NCI-H774 (cell line): Measurements from ENCODE around the gene RAX2.
"Not testable (repeated sequence)": the region's sequence is repeated elsewhere in the genome, so short reads cannot be mapped to it uniquely, and the experiment has no call there.

Experiments
- DNase-seq: peaks from one replicate; lab custom pipeline; 2025; lab: John Stamatoyannopoulos, UW

The RAX2 gene

DNA sequence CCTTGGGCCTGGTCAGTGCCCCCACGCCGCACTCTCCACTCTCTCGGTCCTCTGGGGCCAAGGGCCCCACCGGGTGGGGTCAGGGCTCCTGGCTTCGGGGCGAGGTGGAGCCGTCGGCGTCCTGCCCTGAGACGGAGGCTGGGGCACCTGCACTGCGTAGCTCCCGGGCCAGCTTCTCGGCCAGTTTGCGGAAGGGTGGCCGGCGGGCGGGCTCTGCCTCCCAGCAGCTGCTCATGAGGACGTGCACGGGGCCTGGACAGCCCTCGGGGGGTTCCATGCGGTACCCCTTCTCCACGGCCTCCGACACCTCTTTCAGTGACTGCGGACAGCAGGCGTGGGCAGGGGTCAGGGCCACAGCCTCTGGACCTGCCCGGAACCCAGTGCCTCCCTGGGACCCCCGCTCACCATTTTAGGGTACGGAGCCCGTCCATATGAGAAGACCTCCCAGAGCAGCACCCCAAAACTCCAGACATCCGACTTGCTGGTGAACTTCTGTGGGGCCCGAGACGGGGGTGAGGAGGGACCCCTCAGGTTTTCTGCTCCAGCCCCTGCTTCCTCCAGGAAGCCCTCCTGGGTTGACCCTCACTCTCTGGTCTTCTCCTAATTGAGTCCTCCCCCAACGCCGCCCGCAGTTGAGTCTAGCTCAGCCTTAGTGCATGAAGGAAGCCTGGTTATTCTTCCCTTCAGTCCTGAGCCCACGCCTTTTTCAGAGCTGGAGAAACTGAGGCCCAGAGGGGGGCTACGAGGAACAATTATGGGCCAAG, 6.3 kb upstream of the RAX2 start:
- no peak for DNase-seq

DNA sequence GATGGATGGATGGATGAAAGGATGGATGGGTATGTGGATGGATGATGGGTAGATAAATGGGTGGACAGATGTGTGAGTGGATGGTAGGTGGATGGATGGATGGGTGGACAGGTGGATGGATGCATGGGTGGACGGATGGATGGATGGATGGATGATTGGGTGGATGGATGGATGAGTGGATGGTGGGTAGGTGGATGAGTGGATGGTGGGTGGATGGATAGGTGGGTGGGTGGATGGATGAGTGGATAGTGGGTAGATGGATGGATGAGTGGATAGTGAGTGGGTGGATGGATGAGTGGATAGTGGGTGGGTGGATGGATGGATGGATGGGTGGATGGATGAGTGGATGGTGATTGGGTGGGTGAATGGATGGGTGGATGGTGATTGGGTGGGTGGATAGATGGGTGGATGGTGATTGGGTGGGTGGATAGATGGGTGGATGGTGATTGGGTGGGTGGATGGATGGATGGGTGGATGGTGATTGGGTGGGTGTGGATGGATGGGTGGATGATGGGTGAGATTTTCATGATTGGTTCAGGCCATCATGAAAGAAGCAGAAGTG, 4.5 kb upstream of the RAX2 start:
- no peak for DNase-seq

DNA sequence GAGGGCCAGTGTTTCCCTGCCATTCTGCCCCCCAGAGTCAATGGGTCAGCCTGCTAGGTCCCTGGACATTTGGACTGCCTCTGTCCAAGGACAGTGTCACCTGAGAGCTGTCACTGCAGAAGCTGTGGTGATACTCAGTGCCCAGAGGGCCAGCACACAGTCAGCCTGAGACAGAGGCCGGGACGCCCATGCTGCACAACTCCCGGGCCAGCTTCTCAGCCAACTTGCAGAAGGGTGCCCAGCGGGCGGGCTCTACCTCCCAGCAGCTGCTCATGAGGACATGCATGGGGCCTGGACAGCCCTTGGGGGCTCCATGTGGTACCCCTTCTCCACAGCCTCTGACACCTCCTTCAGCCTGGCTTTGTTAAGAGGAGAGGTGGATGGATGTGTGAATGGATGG, 3.8 kb upstream of the RAX2 start:
- DNase-seq: no peak

DNA sequence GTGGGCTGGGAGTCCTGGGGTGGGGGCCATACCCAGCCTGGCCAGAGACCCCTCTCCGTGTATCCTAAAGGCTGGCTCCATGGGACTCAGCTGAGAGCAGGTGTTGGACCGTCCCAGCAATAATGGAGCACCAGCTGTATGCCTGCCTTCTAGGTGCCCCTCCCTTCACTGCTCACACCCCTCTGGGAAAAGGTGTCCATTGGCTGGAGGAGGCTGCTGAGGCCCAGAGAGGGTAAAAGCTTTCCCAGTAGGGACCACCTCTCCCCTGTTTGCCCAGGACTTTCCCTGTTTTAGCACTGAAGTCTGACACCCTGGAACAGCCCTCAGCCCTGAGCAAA, 3.3 kb upstream of the RAX2 start:
- no peak for DNase-seq

DNA sequence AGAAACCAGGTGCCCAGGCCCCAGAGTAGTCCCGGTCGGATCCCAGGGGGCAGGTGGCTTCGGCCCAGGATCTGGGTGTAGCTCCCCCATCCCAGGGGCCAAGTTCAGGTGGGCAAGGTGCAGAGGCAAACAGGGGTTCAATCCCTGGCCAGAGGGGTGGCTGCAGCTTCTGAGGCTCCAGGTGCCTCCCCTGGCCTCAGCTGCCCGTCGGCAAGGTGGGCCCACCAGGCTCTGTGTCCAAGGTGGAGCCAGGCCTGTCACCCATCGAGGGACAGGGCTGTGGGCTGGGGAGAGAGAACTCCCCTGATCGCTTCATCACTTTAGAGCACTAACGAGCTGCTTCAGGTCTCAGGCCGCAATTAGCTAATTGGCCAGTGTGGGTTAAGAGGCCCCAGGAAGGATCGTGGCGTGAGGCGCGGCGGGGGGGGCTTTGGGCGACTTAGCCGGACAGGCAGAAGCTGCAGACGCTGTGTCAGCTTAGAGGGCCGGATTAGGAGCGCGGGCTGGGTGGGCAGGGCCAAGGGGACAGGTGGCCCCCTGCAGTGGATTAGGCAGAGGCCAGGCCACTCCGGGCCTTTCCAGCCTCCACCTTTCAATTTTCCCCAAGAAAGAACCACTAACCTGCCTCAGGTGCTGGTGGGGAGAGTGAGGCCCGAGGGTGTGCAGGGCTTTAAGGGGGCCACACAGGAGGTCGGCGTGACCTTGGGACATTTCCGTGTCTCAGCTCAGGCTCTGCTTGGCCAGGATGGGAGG, 2.8 kb upstream of the RAX2 start:
- no peak for DNase-seq

DNA sequence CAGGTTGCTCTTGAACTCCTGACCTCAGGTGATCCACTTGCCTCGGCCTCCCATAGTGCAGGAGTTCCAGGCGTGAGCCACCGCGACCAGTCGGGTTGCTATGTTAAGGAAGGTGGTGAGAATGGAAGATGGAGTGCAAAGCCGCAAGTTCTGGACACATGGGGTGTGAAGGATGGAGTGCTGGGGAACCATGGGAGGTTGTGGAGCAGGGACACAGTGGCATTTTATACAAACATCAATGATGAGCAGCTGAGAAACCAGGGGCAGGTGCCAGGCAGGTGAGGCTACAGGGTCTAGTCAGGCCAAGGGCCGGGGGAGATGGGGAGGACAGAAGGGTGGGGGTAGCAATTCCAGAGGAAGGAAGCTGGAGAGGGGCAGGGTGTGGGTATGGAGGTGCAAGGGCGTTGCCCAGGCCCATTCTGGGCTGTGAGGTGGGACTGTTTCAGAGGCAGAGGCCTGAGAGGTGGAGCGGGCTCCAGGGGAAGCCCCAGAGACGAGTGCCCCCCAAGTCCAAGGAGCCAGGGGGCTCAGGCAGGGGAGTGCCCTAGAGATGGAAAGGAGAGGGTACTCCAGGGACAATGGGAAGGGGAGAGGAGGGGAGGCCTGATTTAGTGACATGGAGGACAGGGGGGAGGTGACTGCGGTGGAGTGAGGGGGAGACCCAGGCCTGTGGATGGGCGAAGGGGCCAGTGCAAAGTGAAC, 1.9 kb upstream of the RAX2 start:
- no peak for DNase-seq

DNA sequence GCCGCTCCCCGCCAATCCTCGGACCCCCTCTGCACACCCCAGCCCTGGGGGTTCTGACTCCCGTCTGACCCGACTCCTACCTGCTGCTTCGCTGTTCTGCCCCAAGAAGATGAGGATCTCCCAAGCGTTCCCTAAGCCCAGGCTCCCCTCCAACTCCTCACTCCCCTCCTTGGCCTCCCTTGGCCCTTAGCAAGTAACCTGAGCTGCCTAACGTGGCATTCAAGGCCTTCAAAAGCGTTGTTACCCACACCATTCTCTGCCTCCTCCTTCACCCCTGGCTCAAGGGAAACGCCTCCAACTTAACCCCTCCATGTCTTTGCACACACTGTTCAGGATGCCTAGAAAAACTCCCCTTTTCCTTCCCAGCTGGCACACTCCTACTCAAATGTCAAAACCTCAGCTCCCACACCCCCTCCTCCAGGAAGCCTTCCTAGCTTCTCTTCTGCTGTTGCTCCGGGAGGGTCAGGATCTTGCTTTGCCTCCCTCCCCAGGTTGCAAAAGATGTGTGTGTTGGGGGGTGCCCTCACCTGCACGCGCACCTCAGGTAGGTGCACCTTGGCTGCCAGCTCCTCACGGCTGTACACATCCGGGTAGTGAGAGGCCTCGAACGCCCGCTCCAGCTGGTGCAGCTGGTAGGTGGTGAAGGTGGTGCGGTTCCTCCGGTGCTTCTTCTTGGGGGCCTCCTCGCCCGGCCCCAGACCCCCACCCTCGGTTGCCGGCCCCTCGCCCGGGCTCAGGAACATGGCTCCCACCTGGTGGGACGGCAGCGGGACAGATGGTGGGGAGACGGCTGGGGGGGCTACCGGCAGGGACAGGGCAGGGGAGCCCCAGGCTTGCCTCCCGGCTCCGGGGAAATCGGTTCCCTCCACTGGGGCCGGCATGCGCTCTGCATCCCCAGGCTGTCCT, 775 bp downstream of the RAX2 start:
- no peak for DNase-seq

DNA sequence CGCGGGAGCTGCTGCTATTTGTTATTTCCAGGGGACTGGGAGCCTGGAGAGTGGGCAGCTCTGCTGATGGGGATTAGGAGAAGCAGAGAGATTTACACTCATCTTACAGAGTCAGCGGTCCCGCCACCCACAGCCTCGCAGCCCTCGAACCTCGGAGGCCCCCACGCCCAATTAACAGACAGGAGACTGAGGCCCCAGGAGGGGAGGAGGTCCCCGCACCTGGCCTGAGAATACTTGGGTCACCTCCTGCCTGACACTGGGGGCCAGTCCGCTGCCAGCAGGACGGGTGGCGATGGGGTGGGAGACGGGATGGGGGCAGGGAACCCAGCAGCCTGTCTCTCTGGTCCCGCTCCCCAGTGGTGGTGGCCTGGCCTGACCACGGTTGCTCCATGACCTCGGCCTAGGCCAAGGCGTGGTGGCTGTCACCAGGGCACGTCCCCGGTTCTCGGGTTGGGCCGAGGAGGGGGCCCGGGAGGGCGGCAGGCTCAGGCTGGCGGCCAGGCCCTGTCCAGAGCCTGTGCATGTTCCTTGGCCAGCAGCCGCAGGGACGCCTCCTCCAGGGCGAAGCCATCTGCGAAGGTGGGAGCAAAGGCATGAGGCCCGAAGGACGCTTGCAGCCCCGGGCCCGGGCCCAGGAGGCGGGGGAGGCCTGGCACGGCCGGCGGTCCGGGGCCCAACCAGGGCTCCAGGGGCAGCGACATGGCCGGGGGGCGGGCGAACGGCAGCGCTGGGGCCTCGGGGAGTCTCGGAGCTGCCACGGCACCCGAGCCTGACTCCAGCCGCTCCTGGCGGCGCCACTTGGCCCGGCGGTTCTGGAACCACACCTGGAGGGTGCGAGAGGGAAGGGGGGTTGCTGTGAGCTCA, 1.7 kb downstream of the RAX2 start:
- no peak for DNase-seq

DNA sequence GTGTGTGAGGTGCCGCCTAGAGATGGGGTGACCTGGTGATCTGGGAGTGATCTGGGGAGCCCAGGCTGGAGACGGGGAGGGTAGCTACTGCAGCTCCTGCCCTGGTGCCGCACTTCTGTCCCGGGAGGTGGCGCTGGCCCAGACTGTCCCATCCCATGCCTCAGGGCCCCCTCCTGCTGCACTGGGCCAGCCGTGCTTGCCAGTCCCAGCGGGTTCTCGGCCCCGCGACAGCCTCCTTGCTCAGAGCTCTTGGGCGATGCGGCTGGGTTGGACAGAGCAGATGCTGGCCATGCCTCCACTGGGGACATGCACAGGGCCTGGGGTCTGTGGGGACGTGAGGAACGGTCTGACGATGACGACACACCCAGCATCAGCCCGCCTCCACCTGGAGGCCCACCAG, 2.5 kb downstream of the RAX2 start:
- DNase-seq: no peak

DNA sequence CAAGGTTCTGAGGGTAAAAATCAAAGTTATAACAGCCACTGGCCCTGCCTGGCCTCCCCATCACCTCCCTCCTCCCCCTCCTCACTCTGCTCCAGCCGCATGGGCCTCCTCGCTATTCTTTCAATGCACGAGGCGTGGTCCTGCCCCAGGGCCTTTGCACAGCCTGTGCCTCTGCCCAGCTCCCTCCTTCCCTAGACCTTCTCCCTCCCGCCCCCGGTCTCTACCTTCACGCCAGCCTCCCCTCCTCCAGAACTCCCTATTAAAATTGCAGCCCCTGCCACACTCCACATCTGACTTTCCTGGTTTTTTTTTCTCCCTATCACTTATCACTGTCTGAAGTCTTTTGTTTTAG, 3.3 kb downstream of the RAX2 start:
- DNase-seq: no peak

DNA sequence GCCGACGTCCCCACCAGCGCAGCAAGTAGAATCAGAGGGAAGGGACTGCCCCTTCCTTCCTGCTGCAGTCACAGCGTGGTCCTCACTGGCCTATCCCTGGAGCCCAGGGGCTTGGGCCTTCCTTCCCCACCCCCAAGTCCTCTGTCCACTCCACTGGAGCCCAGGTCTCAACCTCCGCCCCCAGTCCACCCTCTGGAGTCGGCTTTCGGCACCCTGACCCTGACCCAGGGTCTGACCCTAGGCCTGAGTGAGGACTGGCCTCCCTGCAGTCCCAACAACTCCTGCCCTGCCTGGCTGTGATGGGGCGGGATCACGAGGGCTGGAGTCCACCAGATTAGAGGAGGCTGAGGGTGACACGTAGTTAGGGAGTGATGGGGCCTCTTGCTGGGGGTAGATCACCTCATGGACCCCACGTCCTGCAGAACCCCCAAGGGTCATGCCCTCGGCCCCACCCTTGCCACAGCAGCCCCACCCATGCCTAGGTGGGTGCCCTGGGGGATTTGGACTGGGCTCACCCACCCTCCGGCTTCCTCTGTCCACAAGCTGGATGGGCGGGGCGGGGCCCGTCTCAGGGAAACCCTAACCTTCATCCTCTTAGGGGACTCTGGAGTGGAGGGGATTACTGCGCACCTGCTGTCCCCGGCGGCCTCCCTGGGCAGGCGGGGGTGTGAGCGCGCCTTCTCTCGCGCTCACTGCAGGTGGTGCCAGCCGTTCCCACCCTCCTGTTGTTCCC, 3.8 kb downstream of the RAX2 start:
- DNase-seq: no peak

DNA sequence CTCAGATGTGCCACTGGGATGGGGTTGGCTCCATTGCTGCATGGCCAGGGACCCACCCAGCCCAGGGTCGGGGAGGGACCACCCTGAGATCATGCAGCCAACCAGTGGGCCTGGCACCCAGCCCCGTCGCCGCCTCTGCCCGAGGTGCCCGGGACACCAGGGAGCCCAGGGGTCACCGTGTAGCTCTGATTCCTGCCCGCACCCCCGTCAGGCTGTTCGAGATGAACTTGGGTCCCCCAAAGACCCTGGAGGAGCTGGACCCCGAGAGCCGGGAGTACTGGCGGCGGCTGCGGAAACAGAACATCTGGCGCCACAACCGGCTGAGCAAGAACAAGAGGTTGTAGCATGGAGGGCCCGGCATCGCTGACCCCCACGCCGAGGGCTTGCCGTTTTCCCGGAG, 5.0 kb downstream of the RAX2 start:
- DNase-seq: no peak

DNA sequence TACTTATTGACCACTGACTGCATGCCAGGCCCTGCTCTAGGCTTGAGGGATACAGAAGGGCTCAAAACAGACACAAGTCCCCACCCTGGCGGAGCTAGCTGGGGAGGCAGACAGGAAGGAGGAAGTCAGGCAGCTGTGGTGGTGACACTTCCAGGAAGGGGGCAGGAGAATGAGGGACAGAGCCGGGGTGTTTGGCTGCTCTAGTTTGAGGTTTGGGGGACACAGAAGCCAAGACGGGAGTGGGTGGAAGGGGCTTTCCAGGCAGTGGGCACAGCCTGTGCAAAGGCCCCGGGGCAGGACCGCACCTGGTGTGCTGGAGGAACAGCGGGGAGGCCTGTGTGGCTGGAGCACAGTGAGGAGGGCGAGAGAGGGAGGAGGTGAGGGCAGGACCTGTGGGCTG, 5.5 kb downstream of the RAX2 start:
- DNase-seq: no peak

DNA sequence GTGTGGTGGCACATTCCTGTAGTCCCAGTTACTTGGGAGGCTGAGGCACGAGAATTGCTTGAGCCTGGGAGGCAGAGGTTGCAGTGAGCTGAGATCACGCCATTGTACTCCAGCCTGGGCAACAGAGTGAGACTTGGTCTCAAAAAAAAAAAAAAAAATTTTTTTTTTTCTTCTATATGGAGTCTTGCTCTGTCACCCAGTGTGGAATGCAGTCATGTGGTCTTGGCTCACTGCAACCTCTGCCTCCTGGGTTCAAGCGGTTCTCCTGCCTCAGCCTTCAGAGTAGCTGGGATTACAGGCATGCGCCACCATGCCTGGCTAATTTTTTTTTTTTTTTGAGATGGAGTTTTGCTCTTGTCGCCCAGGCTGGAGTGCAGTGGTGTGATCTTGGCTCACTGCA, 6.3 kb downstream of the RAX2 start:
- DNase-seq: not testable (repeated sequence)

DNA sequence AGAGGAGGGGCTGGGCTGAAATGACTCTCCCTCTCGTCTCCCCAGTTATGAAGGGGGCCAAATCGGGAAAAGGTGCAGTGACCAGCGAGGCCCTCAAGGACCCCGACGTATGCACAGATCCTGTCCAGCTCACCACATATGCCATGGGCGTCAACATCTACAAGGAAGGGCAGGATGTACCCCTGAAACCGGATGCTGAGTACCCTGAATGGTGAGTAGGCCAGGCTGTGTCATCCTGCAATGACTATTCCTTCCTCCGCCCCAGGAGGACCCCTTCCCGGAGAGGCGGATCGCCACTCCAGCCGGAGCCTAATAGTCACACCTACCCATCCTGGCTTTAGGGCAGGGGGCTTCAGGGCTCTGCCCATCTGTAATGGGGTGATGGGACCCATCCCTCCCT, 6.9 kb downstream of the RAX2 start:
- no peak for DNase-seq

DNA sequence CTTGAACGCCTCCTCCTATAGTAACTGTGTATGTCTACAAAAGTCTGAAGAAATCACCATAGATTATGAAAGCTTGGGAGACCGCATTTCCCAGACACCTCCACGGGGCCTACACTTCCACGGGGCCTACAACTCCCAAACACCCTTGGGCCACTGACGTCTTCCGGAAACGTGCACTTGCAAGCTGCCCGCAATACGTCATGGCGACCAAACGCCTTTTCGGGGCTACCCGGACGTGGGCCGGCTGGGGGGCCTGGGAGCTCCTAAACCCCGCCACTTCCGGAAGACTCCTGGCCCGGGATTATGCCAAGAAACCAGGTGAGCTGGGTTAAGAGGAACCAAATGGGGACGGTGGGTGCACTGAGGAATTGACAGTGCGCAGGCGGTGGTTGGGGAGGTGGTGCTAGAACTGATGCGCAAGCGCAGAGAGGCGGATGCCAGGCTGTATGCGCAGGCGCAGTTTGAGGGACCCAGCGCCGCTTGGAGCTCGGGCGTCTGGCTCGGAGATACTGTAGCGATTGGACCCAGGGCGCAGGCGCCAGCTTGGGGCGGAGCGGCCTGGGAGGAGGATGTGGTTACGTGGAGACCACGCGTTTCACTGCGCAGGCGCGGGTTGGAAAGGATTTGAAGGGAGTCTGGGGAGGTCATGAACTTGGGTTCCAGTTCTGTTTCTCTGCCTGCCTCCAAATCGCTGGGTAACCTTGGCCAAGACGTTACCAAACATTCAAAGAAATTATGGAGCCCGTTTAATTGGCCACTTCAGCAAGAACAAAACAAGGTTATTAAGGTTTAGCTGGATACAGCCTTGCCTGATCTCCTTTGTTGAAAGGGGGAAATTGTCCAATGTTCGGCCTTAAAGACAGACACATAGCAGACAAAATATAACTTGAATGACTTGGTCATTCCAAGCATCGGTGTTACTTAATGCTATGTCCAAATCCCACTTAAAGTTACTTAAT, 9.2 kb downstream of the RAX2 start, which contains the start of gene MRPL54:
TSS of gene MRPL54 (plus strand) at position 182 of the 959 bp plus-strand sequence. CDS start at position 201, 19 bp downstream.
- peak; percentile 98 for DNase-seq

DNA sequence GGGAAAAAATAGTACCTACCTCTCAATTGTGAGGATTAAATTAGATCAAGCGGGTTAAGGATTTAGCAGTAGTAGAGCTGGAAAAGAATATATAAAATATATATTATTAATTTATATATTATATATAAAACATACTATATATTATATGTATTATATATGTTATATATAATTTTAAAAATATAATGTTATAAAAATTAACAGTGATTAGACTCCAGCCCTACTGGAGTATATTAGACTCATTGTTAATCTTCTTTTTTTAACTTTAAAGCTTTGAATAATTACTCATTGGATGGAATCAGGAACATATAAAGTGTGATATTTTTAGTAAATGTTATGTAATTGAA, 9.9 kb downstream of the RAX2 start:
- DNase-seq: no peak

DNA sequence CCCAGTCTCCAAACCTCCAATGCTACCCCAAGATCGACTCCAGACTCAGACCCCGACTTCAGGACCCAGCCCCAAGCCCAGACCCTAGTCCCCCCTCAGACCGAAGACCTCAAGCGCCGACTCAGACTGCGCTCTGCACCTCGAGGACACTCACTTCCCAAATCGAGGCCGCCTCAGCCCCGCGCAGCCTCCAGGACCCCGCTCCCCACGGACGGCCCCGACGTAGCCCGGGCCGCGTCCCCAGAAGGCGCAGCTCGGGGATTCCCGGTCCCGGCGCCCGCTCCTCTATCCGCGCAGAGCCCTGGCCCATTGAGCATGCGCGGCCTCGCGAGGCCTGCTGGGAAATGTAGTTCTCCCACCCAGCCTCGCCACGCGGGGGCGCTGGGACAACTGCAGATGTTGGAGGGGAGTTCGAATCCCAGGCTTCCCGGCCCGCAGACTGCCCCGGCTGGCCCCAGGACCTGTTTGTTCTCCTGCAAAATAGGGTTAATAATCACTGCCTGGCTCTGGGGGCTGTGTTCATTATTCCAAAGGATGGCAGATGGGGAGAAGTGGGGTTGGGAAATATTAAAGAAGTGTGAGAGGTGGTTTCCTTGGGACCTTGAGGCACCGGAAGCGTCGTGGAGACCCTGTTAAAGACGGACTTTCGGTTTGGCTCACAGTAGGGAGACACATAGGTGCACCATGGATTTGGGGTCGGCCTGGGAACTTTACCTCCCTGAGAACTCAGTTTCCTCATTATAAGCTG, 10.5 kb downstream of the RAX2 start, which contains the start of gene APBA3:
TSS of gene APBA3 (minus strand) at position 311 of the 748 bp plus-strand sequence. CDS start 1,428 bp downstream, outside the sequence.
- DNase-seq: peak; percentile 89
